Fibroblast of lung (primary cell): Measurements from ENCODE around the gene DCLK2.

Experiments
- CTCF ChIP-seq, 2 donors: IDR thresholded peaks in 1 of 2; conservative IDR thresholded peaks in 1 of 2; 1 replicate in 1 of 2; 2 replicates in 1 of 2; pipeline ENCODE4 v1.5.1; 2011 to 2012; ENCODE audit warnings: low read length in 2 of 2, control low read depth in 1 of 2, inconsistent platforms in 1 of 2, low read depth in 1 of 2, mild to moderate bottlenecking in 1 of 2
- EZH2 ChIP-seq: IDR thresholded peaks from 2 replicates; pipeline ENCODE4 v1.5.1; 2012; ENCODE audit warnings: low read length, control low read depth, mild to moderate bottlenecking; ENCODE audit errors: missing control alignments

- TF ChIP-seq CTCF (conservative IDR thresholded peaks at IDR 0.05 in 1 of 2, IDR thresholded peaks at IDR 0.05 in 1 of 2; ENCODE audit: low read depth in 1 of 2, low read length in 2 of 2) (no peak), EZH2 (no peak)
Measured at GRCh38 chr4:150098214-150098613, 20.0 kb downstream of the DCLK2 start.
